K562 (cell line): ENCODE results near the gene SNX1. TPM values are rescaled to one million over a fixed set of nuclear protein-coding genes. Genes with fewer than 3 reads are reported as not detected.

Source experiments
- BHLHE40 ChIP-seq: IDR thresholded peaks from 2 replicates; pipeline ENCODE4 v1.6.1; 2011; ENCODE audit warnings: low read length, improper control_type of control experiment
- BRCA1 ChIP-seq, 2 experiments: fragments of 450-650 bp in 1 of 2; sonication (generic) in 1 of 2; formaldehyde crosslinking in 1 of 2; IDR thresholded peaks; 2 replicates each; pipeline versions ENCODE4 v1.5.0 to v1.6.1; 2017 to 2020; ENCODE audit warnings: mild to moderate bottlenecking in 1 of 2, missing genetic modification reagents in 1 of 2
- CBX8 ChIP-seq: fragments of 200-600 bp; sonication (generic); IDR thresholded peaks from 2 replicates; pipeline ENCODE4 v1.6.1; 2012; ENCODE audit warnings: borderline replicate concordance, mixed run types, low read depth, mild to moderate bottlenecking, moderate library complexity, mixed read lengths, low read length, control low read depth, inconsistent platforms; ENCODE audit not compliant: poor library complexity, severe bottlenecking; ENCODE audit errors: extremely low read depth
- GTF2F1 ChIP-seq: IDR thresholded peaks from 2 replicates; pipeline ENCODE4 v1.6.1; 2011; ENCODE audit warnings: low read depth, low read length, improper control_type of control experiment
- JUND ChIP-seq, 2 experiments: IDR thresholded peaks; 2 replicates in 1 of 2; 3 replicates in 1 of 2; pipeline ENCODE4 v1.6.1; 2011; ENCODE audit warnings: borderline replicate concordance in 2 of 2, low read depth in 2 of 2, low read length in 2 of 2, improper control_type of control experiment in 1 of 2, missing biosample characterization in 1 of 2, missing genetic modification characterization in 1 of 2, missing genetic modification reagents in 1 of 2
- ZC3H4 ChIP-seq: sonication (generic); formaldehyde crosslinking; IDR thresholded peaks from 2 replicates; pipeline ENCODE4 v1.9.0; 2021; ENCODE audit warnings: missing genetic modification reagents, borderline replicate concordance
- ZNF174 ChIP-seq: fragments of 250-450 bp; sonication (Bioruptor Pico); IDR thresholded peaks from 2 replicates; pipeline ENCODE4 v1.4.0; 2020; ENCODE audit warnings: mild to moderate bottlenecking
- ZNF408 ChIP-seq: fragments of 250-450 bp; sonication (Bioruptor Pico); IDR thresholded peaks from 2 replicates; pipeline ENCODE4 v1.4.0; 2020; ENCODE audit warnings: low read depth, mild to moderate bottlenecking, moderate library complexity
- polyA plus RNA-seq, 8 experiments: library from polyadenylated mRNA; depleted of rRNA in 4 of 8; stranded (reverse) in 5 of 8; unstranded in 3 of 8; fragments of >200 nt; fragmentation: Nextera tagmentation in 2 of 8; fragmentation: Illumina TruSeq in 1 of 8; extraction: Ambion mirVana in 2 of 8; extraction: Trizol in 1 of 8; gene quantifications; 2 replicates each; pipeline versions ENCODE4 v1.2.1 to v1.2.3, GENCODE V29; 2011 to 2014; ENCODE audit warnings: inconsistent platforms in 1 of 8, missing spikeins in 1 of 8
- total RNA-seq, 7 experiments: library from RNA; depleted of rRNA in 6 of 7; stranded (reverse); fragments of >200 nt in 6 of 7; fragmentation: Illumina TruSeq in 2 of 7; extraction: Trizol in 2 of 7; gene quantifications; 2 replicates each; pipeline versions ENCODE4 v1.2.1 to v1.2.3, GENCODE V29; 2011 to 2021; ENCODE audit warnings: low replicate concordance in 1 of 7
- TF ChIP-seq, protein P1 (sequence below): IDR thresholded peaks from 3 replicates; pipeline ENCODE4 v1.6.1; 2011; ENCODE audit warnings: borderline replicate concordance, mild to moderate bottlenecking; ENCODE audit not compliant: insufficient read length, insufficient read depth
- TF ChIP-seq, protein P2 (sequence below): fragments of 250-450 bp; sonication (Bioruptor Pico); IDR thresholded peaks from 2 replicates; pipeline ENCODE4 v1.4.0; 2020; ENCODE audit warnings: mild to moderate bottlenecking, moderate library complexity, borderline replicate concordance
- TF ChIP-seq, protein P3 (sequence below): fragments of 250-450 bp; sonication (Bioruptor Pico); IDR thresholded peaks from 2 replicates; pipeline ENCODE4 v1.6.1; 2021; ENCODE audit warnings: mild to moderate bottlenecking
- TF ChIP-seq, protein P4 (sequence below): fragments of 450-650 bp; IDR thresholded peaks from 2 replicates; pipeline ENCODE4 v1.6.1; 2016
- TF ChIP-seq, protein P5 (sequence below): fragments of 150-350 bp; IDR thresholded peaks from 2 replicates; pipeline ENCODE4 v1.6.1; 2014; ENCODE audit warnings: low read depth, mild to moderate bottlenecking, low read length, borderline replicate concordance

SNX1 gene
- total and polyA plus RNA-seq, 9 of the 15 experiments (the other 6 are each of a cell fraction or from before 2014, with no cell fraction given), result 11.0 to 105 (median 59.9) TPM

DNA sequence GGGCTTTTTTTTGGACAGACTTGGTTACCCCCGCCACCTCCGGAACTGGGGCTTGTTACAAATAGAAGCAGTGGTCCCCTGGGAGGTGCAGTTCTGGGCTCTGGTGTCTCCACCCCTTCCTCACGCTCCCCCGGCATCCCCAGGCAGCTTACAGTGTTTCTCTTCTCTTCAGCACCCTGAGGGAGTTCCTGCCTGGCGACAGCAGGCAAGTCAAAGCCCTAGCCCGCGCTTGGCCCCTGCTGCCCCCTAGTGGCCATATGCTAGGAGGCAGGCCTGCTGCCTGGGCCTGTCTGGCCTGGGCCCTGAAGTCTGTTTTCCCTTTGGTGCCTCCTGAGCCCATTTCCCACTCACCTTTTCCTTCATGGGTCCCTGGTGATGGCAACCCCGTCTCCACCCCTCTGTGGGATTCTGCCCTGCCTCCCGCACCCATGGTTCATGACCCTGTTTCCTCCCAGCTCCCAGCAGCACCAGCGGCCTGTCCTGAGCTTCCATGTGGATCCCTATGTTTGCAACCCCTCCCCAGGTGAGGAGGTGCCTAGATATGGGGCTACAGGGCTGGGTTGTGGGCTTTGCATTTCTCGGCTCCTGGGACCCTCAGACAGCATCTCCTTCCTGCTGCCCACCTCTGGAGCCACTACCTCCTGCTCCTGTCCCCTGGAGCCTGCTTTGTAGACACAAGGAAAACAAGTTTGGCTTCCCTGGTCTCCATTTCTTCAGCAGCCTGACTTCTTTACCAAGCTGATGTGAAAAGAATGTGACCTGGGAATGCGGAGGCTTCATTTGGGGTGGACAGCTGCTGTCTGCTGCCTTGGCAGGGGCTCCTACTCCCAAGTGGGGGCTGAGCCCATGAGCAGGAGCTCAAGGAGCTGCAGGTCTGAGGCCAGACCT is 57.9 kb downstream of the SNX1 start (continued):
- TF ChIP-seq JUND (IDR thresholded peaks at IDR 0.05; ENCODE audit: borderline replicate concordance, low read depth, low read length) (peak; percentile 56; the same call in 1 of the 2 replicates), JUND (tag; IDR thresholded peaks at IDR 0.05; ENCODE audit: borderline replicate concordance, low read depth, low read length) (peak; percentile 20; the same call in 1 of the 3 replicates), CBX8 (no peak), ZNF174 (CRISPR knock-in tag) (no peak), BRCA1 (IDR thresholded peaks at IDR 0.05) (no peak), BRCA1 (CRISPR knock-in tag; IDR thresholded peaks at IDR 0.05) (no peak), ZC3H4 (CRISPR knock-in tag) (peak; percentile 32; the same call in 1 of the 2 replicates), GTF2F1 (no peak), ZNF408 (no peak), BHLHE40 (no peak)
- TF ChIP-seq, protein P1, sequence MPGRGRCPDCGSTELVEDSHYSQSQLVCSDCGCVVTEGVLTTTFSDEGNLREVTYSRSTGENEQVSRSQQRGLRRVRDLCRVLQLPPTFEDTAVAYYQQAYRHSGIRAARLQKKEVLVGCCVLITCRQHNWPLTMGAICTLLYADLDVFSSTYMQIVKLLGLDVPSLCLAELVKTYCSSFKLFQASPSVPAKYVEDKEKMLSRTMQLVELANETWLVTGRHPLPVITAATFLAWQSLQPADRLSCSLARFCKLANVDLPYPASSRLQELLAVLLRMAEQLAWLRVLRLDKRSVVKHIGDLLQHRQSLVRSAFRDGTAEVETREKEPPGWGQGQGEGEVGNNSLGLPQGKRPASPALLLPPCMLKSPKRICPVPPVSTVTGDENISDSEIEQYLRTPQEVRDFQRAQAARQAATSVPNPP, result no peak
- TF ChIP-seq, protein P2, sequence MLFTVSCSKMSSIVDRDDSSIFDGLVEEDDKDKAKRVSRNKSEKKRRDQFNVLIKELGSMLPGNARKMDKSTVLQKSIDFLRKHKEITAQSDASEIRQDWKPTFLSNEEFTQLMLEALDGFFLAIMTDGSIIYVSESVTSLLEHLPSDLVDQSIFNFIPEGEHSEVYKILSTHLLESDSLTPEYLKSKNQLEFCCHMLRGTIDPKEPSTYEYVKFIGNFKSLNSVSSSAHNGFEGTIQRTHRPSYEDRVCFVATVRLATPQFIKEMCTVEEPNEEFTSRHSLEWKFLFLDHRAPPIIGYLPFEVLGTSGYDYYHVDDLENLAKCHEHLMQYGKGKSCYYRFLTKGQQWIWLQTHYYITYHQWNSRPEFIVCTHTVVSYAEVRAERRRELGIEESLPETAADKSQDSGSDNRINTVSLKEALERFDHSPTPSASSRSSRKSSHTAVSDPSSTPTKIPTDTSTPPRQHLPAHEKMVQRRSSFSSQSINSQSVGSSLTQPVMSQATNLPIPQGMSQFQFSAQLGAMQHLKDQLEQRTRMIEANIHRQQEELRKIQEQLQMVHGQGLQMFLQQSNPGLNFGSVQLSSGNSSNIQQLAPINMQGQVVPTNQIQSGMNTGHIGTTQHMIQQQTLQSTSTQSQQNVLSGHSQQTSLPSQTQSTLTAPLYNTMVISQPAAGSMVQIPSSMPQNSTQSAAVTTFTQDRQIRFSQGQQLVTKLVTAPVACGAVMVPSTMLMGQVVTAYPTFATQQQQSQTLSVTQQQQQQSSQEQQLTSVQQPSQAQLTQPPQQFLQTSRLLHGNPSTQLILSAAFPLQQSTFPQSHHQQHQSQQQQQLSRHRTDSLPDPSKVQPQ (CRISPR knock-in tag), result no peak
- TF ChIP-seq, protein P3, sequence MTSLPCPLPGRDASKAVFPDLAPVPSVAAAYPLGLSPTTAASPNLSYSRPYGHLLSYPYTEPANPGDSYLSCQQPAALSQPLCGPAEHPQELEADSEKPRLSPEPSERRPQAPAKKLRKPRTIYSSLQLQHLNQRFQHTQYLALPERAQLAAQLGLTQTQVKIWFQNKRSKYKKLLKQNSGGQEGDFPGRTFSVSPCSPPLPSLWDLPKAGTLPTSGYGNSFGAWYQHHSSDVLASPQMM (CRISPR knock-in tag), result no peak
- TF ChIP-seq, protein P4, sequence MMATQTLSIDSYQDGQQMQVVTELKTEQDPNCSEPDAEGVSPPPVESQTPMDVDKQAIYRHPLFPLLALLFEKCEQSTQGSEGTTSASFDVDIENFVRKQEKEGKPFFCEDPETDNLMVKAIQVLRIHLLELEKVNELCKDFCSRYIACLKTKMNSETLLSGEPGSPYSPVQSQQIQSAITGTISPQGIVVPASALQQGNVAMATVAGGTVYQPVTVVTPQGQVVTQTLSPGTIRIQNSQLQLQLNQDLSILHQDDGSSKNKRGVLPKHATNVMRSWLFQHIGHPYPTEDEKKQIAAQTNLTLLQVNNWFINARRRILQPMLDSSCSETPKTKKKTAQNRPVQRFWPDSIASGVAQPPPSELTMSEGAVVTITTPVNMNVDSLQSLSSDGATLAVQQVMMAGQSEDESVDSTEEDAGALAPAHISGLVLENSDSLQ, result no peak
- TF ChIP-seq, protein P5, sequence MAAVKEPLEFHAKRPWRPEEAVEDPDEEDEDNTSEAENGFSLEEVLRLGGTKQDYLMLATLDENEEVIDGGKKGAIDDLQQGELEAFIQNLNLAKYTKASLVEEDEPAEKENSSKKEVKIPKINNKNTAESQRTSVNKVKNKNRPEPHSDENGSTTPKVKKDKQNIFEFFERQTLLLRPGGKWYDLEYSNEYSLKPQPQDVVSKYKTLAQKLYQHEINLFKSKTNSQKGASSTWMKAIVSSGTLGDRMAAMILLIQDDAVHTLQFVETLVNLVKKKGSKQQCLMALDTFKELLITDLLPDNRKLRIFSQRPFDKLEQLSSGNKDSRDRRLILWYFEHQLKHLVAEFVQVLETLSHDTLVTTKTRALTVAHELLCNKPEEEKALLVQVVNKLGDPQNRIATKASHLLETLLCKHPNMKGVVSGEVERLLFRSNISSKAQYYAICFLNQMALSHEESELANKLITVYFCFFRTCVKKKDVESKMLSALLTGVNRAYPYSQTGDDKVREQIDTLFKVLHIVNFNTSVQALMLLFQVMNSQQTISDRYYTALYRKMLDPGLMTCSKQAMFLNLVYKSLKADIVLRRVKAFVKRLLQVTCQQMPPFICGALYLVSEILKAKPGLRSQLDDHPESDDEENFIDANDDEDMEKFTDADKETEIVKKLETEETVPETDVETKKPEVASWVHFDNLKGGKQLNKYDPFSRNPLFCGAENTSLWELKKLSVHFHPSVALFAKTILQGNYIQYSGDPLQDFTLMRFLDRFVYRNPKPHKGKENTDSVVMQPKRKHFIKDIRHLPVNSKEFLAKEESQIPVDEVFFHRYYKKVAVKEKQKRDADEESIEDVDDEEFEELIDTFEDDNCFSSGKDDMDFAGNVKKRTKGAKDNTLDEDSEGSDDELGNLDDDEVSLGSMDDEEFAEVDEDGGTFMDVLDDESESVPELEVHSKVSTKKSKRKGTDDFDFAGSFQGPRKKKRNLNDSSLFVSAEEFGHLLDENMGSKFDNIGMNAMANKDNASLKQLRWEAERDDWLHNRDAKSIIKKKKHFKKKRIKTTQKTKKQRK, result no peak
